Measurements from ENCODE around the gene MAML1. TPM values are rescaled to one million over a fixed set of nuclear protein-coding genes. Genes with fewer than 3 reads are reported as not detected.

MAML1 gene, protein sequence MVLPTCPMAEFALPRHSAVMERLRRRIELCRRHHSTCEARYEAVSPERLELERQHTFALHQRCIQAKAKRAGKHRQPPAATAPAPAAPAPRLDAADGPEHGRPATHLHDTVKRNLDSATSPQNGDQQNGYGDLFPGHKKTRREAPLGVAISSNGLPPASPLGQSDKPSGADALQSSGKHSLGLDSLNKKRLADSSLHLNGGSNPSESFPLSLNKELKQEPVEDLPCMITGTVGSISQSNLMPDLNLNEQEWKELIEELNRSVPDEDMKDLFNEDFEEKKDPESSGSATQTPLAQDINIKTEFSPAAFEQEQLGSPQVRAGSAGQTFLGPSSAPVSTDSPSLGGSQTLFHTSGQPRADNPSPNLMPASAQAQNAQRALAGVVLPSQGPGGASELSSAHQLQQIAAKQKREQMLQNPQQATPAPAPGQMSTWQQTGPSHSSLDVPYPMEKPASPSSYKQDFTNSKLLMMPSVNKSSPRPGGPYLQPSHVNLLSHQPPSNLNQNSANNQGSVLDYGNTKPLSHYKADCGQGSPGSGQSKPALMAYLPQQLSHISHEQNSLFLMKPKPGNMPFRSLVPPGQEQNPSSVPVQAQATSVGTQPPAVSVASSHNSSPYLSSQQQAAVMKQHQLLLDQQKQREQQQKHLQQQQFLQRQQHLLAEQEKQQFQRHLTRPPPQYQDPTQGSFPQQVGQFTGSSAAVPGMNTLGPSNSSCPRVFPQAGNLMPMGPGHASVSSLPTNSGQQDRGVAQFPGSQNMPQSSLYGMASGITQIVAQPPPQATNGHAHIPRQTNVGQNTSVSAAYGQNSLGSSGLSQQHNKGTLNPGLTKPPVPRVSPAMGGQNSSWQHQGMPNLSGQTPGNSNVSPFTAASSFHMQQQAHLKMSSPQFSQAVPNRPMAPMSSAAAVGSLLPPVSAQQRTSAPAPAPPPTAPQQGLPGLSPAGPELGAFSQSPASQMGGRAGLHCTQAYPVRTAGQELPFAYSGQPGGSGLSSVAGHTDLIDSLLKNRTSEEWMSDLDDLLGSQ
- 4.4 and 6.7 TPM in 2 replicates for total RNA-seq

DNA sequence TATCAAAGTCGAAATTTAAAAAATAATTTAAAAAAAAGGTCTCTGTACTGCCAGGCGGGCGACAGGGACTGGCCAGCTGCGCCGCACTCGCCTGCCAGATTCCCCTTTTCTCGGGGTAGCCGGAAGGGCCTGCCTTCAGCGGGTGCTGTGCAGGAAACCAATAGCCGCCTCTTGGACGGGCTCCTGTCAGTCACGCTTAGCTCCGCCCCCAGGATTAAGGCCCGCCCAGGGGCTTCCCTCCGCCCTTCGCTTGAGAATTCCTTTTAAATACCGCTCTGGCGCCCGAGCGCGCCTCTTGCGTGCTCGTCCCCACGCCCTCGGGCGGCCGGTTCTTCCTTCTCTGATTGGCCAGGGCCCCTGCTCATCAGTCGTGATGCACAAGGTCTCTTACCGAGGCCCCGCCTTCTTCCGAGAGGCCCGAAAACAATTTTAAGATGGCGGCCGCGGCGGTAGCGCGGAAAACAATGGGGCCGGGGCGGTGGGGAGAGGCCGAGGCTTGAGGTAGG lies at the start of gene MAML1:
MAML1 (plus strand) TSS at position 411 of the 506 bp plus-strand sequence. CDS start 291 bp downstream, outside the sequence.

DNA sequence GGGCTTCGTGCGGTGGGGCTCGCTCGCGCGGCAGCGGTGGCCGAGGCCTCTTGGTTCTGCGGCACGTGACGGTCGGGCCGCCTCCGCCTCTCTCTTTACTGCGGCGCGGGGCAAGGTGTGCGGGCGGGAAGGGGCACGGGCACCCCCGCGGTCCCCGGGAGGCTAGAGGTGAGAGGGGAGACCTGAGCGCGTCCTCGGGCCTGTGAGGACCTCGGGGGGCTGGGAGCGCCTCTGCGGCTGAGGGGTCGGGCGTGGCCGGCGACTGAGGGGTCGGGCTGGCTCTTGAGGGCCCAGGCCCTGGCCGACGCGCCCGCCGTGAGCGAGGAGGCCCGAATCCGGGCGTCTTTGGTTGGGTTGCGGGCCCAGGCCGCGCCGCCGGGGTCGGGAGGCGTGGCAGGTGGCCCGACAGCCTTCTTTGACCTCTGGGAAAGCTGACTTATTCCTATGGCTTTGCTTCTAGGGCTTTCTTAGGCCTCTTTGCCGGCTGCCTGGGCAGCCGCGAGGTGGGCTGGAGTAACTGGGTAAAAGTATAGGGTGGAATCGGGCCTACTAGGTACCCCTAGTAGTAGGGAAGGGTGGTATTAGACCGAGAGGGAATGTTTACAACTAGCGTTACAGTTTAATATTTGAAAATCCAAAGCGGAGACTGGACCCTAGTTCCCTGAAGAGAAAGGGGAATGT lies 33.5 kb upstream of the MAML1 start, which contains the start of gene CANX:
CANX (plus strand) TSS at position 33 of the 681 bp plus-strand sequence. CDS start 6,715 bp downstream, outside the sequence.

DNA sequence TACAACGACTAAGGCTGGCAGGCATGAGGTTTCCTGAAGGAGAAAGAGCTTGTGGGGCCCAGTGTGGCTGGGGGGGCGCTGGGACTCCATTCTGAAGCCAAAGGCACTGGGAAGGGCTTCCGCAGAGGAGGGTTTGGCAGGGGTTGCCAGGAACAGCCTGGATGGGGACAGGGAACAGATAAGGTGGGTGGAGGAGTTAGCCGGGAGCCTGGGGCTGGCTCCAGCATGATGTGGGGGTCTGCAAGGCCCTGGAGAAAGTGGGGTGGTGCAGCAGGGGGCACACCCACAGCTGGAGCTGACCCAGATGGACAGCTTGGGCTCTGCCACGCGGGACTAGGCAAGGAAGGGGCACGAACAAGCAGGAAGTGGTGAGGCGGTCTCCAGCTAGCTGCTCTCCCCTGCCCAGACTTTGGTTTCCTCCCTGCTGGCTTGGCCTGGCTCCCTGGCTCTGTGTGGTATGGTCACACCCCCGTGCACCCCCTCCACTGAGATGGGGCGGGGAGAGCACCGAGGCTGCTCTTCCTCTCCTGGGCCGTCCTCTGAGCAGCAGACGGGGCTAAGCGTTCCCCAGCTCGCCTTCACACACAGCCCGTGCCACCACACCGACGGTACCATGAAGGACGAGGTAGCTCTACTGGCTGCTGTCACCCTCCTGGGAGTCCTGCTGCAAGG lies 61.0 kb downstream of the MAML1 start, which contains the start of gene LTC4S:
LTC4S (plus strand) TSS at position 519 of the 672 bp plus-strand sequence; CDS start at position 614, 95 bp downstream.

DNA sequence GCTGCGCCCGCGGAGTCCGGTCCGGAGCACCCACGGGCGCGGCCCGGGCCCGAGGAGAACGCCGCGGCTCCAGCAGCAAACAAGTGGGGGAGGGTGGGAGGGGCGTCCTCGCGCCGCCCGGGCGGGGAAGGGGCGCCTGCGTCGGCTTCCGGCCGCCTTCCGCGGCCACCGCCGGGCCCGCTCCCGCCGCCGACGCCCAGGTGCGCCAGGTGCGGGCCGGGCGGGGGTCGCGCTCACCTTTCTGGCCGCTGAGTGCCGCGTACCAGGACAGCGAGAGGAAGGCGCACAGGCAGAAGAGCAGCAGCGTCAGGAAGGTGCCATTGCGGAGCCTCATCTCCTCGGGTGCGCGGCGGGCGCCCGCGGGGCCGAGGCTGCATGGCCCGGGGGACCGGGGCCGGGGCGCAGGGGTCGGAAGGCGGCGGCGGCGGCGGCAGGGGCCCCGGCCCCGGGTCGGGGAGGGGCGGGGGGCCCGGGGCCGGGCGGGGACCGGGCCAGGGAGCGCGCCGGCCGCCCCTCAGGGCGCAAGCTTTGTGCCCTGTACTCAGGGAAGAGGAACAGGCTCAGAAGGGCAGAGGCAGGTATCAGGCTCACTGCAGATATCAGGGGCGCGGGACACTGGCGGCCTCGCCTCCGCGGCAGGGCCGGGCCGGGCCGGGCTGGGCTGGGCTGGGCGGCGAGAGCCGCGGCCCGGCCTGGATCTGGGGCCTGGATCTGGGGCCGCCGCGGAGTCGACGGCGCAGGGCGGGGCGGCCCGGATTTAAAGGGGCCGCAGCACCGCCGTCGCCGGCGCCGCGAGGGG lies 73.8 kb downstream of the MAML1 start, which contains the start of gene MGAT4B:
MGAT4B (minus strand) TSS at position 617 of the 799 bp plus-strand sequence; CDS start at position 334, 283 bp downstream.

DNA sequence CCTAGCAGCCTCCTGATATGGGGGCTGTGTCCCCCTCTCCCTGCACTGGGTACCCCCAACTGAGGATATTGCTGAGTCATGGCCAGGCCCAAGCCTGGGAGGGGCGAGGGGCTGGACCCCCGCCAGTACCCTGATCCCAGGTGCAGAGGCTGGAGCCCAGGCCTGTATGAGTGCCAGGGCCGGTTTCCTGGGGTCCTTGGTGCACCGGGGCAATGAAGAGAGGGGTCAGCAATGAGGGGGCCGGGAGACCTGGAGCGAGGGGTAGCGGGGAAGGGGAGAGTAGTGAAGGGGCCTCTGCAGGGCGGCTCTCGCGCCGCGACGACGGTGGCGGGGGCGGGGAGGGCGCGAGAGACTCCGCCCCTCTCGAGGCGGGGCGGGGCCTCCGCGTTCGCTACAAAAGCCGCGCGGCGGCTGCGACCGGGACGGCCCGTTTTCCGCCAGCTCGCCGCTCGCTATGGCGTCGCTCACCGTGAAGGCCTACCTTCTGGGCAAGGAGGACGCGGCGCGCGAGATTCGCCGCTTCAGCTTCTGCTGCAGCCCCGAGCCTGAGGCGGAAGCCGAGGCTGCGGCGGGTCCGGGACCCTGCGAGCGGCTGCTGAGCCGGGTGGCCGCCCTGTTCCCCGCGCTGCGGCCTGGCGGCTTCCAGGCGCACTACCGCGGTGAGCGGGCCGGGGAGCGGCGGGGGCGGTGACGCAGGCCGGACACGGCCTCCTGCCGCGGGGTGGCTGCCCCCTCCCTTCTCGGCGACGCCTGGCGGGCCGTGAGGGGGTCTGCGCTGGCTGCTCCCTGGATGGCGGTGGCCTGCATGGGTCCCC lies 88.1 kb downstream of the MAML1 start, which contains the start of gene SQSTM1:
SQSTM1 (plus strand) TSS at position 423 of the 815 bp plus-strand sequence; CDS start at position 455, 32 bp downstream.

Other genes starting within 250 kb of the MAML1 start
- gene RUFY1, start 182.3 kb upstream of the MAML1 start, total RNA-seq, result 77.9 and 90.4 TPM in 2 replicates
- gene HNRNPH1, start 109.2 kb upstream of the MAML1 start, total RNA-seq, result 566 and 654 TPM in 2 replicates
- 0.12 TPM in 1 of 2 replicates, not detected in the other for gene CBY3, start 51.8 kb upstream of the MAML1 start, total RNA-seq
- 907 and 914 TPM in 2 replicates for gene CANX, start 33.9 kb upstream of the MAML1 start, total RNA-seq
- 6.1 and 6.6 TPM in 2 replicates for gene LTC4S, start 61.2 kb downstream of the MAML1 start, total RNA-seq
- gene MGAT4B, start 74.0 kb downstream of the MAML1 start, total RNA-seq, result 210 and 239 TPM in 2 replicates
- 620 and 903 TPM in 2 replicates for gene SQSTM1, start 88.1 kb downstream of the MAML1 start, total RNA-seq
- gene MRNIP, start 126.0 kb downstream of the MAML1 start, total RNA-seq, result 9.9 and 11.5 TPM in 2 replicates
- gene TBC1D9B, start 175.1 kb downstream of the MAML1 start, total RNA-seq, result 50.4 and 53.8 TPM in 2 replicates